ENCODE measurements around the gene PPARD. TPM values are rescaled to one million over a fixed set of nuclear protein-coding genes. Genes with fewer than 3 reads are reported as not detected.

PPARD gene
- total and polyA plus RNA-seq, 2 of the 13 experiments (the other 11 are each of a cell fraction or from before 2014, with no cell fraction given): 6.1 to 13.3 TPM

GRCh38 chr6:35360349-35361138 is 18.2 kb downstream of the PPARD start (continued):
- TF ChIP-seq TRAFD1 (CRISPR knock-in tag; IDR thresholded peaks at IDR 0.05; ENCODE audit: borderline replicate concordance) (no peak), ZNF547 (CRISPR knock-in tag; IDR thresholded peaks at IDR 0.05) (no peak), MBNL3 (CRISPR knock-in tag; conservative IDR thresholded peaks at IDR 0.05) (no peak), KDM1A (CRISPR knock-in tag; IDR thresholded peaks at IDR 0.05) (peak; percentile 99), SPEN (CRISPR knock-in tag; IDR thresholded peaks at IDR 0.05; ENCODE audit: low read depth) (peak; percentile 56; the same call in 1 of the 2 replicates), ZBTB38 (CRISPR knock-in tag; IDR thresholded peaks at IDR 0.05) (0 out of 2 replicates have a peak, but pooled peaks have one; percentile 46), RFX5 (IDR thresholded peaks at IDR 0.05; ENCODE audit: low read depth, low read length) (no peak), SMARCE1 (IDR thresholded peaks at IDR 0.05; ENCODE audit: borderline replicate concordance) (no peak), ATF5 (CRISPR knock-in tag; IDR thresholded peaks at IDR 0.05; ENCODE audit: low read depth) (peak; percentile 60; the same call in 1 of the 2 replicates), ZSCAN30 (CRISPR knock-in tag; IDR thresholded peaks at IDR 0.05) (no peak), NCOA1 (CRISPR knock-in tag; IDR thresholded peaks at IDR 0.05) (0 out of 2 replicates have a peak, but pooled peaks have one; percentile 25), ARID3A (IDR thresholded peaks at IDR 0.05; ENCODE audit: low read depth, low read length) (no peak; the same call in 1 of the 2 replicates), ZNF530 (CRISPR knock-in tag; IDR thresholded peaks at IDR 0.05; ENCODE audit: low read depth) (no peak), ZNF234 (CRISPR knock-in tag; conservative IDR thresholded peaks at IDR 0.05) (no peak), RFX3 (CRISPR knock-in tag; IDR thresholded peaks at IDR 0.05) (peak; percentile 5; the same call in 1 of the 2 replicates), ZBTB44 (CRISPR knock-in tag; IDR thresholded peaks at IDR 0.05) (no peak), MED8 (CRISPR knock-in tag; IDR thresholded peaks at IDR 0.05; ENCODE audit: insufficient replicate concordance) (no peak), NR2C2 (CRISPR knock-in tag; IDR thresholded peaks at IDR 0.05; ENCODE audit: borderline replicate concordance) (peak; percentile 64; the same call in 1 of the 2 replicates), ZXDC (CRISPR knock-in tag; IDR thresholded peaks at IDR 0.05) (no peak), SRSF1 (optimal IDR thresholded peaks at IDR 0.05; ENCODE audit: low read depth, low read length) (no peak), ATF3 (CRISPR knock-in tag; IDR thresholded peaks at IDR 0.05) (peak; percentile 98)

Measured in HepG2 (cell line).